GM12891 (cell line): ENCODE data around the gene RTEL1.
"Not testable (repeated sequence)": the region's sequence is repeated elsewhere in the genome, so short reads cannot be mapped to it uniquely, and the experiment has no call there.

ENCODE experiments used
- DNase-seq: peaks from one replicate; pipeline ENCODE4 v3.0.0; 2011; ENCODE audit warnings: low spot score; ENCODE audit not compliant: insufficient read length
- FAIRE-seq: peaks from 2 replicates; lab custom pipeline; 2011; peaks lifted over from hg19 to GRCh38; lab: Jason Lieb, UNC
- PAX5 ChIP-seq: IDR thresholded peaks from 2 replicates; pipeline ENCODE4 v1.6.1; 2011; ENCODE audit warnings: low read length, moderate library complexity, mild to moderate bottlenecking; ENCODE audit not compliant: insufficient read depth, severe bottlenecking
- POLR2A ChIP-seq: IDR thresholded peaks from 2 replicates; pipeline ENCODE4 v1.6.1; 2011; ENCODE audit warnings: low read depth, low read length, control low read depth
- POLR2AphosphoS5 ChIP-seq: IDR thresholded peaks from 2 replicates; pipeline ENCODE4 v1.6.1; 2011; ENCODE audit warnings: low read depth, low read length, control low read depth
- POU2F2 ChIP-seq: IDR thresholded peaks from 2 replicates; pipeline ENCODE4 v1.6.1; 2011; ENCODE audit warnings: low read depth, mild to moderate bottlenecking, control low read depth, low read length, moderate library complexity
- SPI1 ChIP-seq: IDR thresholded peaks from 2 replicates; pipeline ENCODE4 v1.6.1; 2011; ENCODE audit warnings: low read depth, low read length, control low read depth
- TAF1 ChIP-seq: IDR thresholded peaks from 2 replicates; pipeline ENCODE4 v1.6.1; 2011; ENCODE audit warnings: low read depth, low read length, control low read depth

The RTEL1 gene

GRCh38 chr20:63664861-63665594 is 6.9 kb downstream of the RTEL1 start:
- DNase-seq (no peak), FAIRE-seq (no peak)
- TF ChIP-seq TAF1 (no peak), POLR2A (no peak), POLR2AphosphoS5 (no peak)

- FAIRE-seq (no peak), DNase-seq (no peak)
- TF ChIP-seq PAX5 (no peak), POU2F2 (no peak), TAF1 (no peak), POLR2A (no peak), SPI1 (no peak), POLR2AphosphoS5 (no peak)
These were observed 7.6 kb downstream of the RTEL1 start for GRCh38 chr20:63665708-63666107.

GRCh38 chr20:63667858-63668257 is 9.7 kb downstream of the RTEL1 start:
- no peak for DNase-seq
- FAIRE-seq = no peak
- TF ChIP-seq POU2F2 = no peak
- no peak for TF ChIP-seq PAX5
- no peak for TF ChIP-seq POLR2AphosphoS5
- no peak for TF ChIP-seq POLR2A
- TF ChIP-seq TAF1 = no peak
- TF ChIP-seq SPI1 = no peak

- DNase-seq (no peak), FAIRE-seq (no peak)
- TF ChIP-seq POLR2AphosphoS5 (no peak), PAX5 (no peak), TAF1 (no peak), POU2F2 (no peak), SPI1 (no peak), POLR2A (no peak)
These were observed 10.2 kb downstream of the RTEL1 start for GRCh38 chr20:63668351-63668750.

GRCh38 chr20:63671695-63672094 is 13.6 kb downstream of the RTEL1 start:
- FAIRE-seq, DNase-seq: not testable (repeated sequence)

GRCh38 chr20:63672666-63673065 is 14.6 kb downstream of the RTEL1 start:
- TF ChIP-seq SPI1 = no peak
- FAIRE-seq (no peak), DNase-seq (no peak)

- TF ChIP-seq SPI1 (no peak), POLR2AphosphoS5 (no peak), POLR2A (no peak), PAX5 (no peak), TAF1 (no peak), POU2F2 (no peak)
- FAIRE-seq (no peak), DNase-seq (no peak)
These were observed 15.8 kb downstream of the RTEL1 start for GRCh38 chr20:63673951-63674350.

GRCh38 chr20:63675681-63676368 is 17.7 kb downstream of the RTEL1 start:
- FAIRE-seq (no peak), DNase-seq (no peak)
- TF ChIP-seq POU2F2 = no peak
- no peak for TF ChIP-seq POLR2AphosphoS5
- no peak for TF ChIP-seq PAX5
- no peak for TF ChIP-seq POLR2A
- TF ChIP-seq TAF1 = no peak
- no peak for TF ChIP-seq SPI1

- no peak for DNase-seq
- no peak for TF ChIP-seq POLR2A
- no peak for TF ChIP-seq POU2F2
- TF ChIP-seq PAX5 = no peak
- TF ChIP-seq TAF1 = no peak
- no peak for TF ChIP-seq SPI1
- TF ChIP-seq POLR2AphosphoS5 = no peak
- FAIRE-seq = no peak
These were observed 20.0 kb downstream of the RTEL1 start for GRCh38 chr20:63678071-63678470.

GRCh38 chr20:63678667-63679465 is 20.8 kb downstream of the RTEL1 start:
- TF ChIP-seq TAF1 (no peak), POU2F2 (no peak), PAX5 (no peak), POLR2A (no peak), POLR2AphosphoS5 (no peak), SPI1 (no peak)
- FAIRE-seq = no peak

More at GRCh38 chr20:63678667-63679465, 20.8 kb downstream of the RTEL1 start:
- no peak for DNase-seq
